ENCODE measurements around the gene KRTAP10-7.
"Not testable (repeated sequence)": the region's sequence is repeated elsewhere in the genome, so short reads cannot be mapped to it uniquely, and the experiment has no call there.

The KRTAP10-7 gene

GRCh38 chr21:44571844-44572782, 28.3 kb upstream of the KRTAP10-7 start:
- peak; percentile 46 for DNase-seq

- no peak for DNase-seq
Observed at GRCh38 chr21:44572959-44573583, 27.3 kb upstream of the KRTAP10-7 start.

- peak; percentile 54 for DNase-seq
Observed at GRCh38 chr21:44573630-44574456, 26.6 kb upstream of the KRTAP10-7 start, which contains the start of gene KRTAP10-4. TSS of gene KRTAP10-4 (plus strand) at chr21:44573729. CDS start at chr21:44573759, 30 bp downstream.

GRCh38 chr21:44574457-44575306, 25.7 kb upstream of the KRTAP10-7 start:
- no peak for DNase-seq

GRCh38 chr21:44575307-44576024, 24.9 kb upstream of the KRTAP10-7 start:
- no peak for DNase-seq

GRCh38 chr21:44576025-44576420, 24.4 kb upstream of the KRTAP10-7 start:
- no peak for DNase-seq

- no peak for DNase-seq
Observed at GRCh38 chr21:44578371-44579055, 21.9 kb upstream of the KRTAP10-7 start.

- no peak for DNase-seq
Observed at GRCh38 chr21:44579056-44579832, 21.2 kb upstream of the KRTAP10-7 start.

GRCh38 chr21:44579833-44580144, 20.6 kb upstream of the KRTAP10-7 start:
- DNase-seq = no peak

GRCh38 chr21:44580231-44580821, 20.1 kb upstream of the KRTAP10-7 start, which contains the start of gene KRTAP10-5:
TSS of gene KRTAP10-5 (minus strand) at chr21:44580604. CDS start at chr21:44580578, 26 bp downstream.
- DNase-seq = not testable (repeated sequence)

- DNase-seq = no peak
Observed at GRCh38 chr21:44581158-44581557, 19.2 kb upstream of the KRTAP10-7 start.

GRCh38 chr21:44582055-44582454, 18.3 kb upstream of the KRTAP10-7 start:
- peak; percentile 47 for DNase-seq

GRCh38 chr21:44583089-44583799, 17.2 kb upstream of the KRTAP10-7 start:
- no peak for DNase-seq

GRCh38 chr21:44583800-44584147, 16.6 kb upstream of the KRTAP10-7 start:
- DNase-seq = no peak

GRCh38 chr21:44585892-44586291, 14.5 kb upstream of the KRTAP10-7 start:
- no peak for DNase-seq

- DNase-seq = no peak
Observed at GRCh38 chr21:44589094-44589493, 11.3 kb upstream of the KRTAP10-7 start.

GRCh38 chr21:44589586-44590305, 10.7 kb upstream of the KRTAP10-7 start:
- peak; percentile 58 for DNase-seq

- peak; percentile 55 for DNase-seq
Observed at GRCh38 chr21:44590311-44590721, 10.1 kb upstream of the KRTAP10-7 start.

Data from activated effector memory CD4-positive, alpha-beta T cell treated with anti-CD3 and anti-CD28 coated beads, Interleukin-2, amount 50 U/mL, for 16 hours (primary cell).